ENCODE results near the gene CGREF1. TPM values are rescaled to one million over a fixed set of nuclear protein-coding genes. Genes with fewer than 3 reads are reported as not detected.

CGREF1 gene
- total RNA-seq, 1 donor from 2014 or later: not detected

DNA sequence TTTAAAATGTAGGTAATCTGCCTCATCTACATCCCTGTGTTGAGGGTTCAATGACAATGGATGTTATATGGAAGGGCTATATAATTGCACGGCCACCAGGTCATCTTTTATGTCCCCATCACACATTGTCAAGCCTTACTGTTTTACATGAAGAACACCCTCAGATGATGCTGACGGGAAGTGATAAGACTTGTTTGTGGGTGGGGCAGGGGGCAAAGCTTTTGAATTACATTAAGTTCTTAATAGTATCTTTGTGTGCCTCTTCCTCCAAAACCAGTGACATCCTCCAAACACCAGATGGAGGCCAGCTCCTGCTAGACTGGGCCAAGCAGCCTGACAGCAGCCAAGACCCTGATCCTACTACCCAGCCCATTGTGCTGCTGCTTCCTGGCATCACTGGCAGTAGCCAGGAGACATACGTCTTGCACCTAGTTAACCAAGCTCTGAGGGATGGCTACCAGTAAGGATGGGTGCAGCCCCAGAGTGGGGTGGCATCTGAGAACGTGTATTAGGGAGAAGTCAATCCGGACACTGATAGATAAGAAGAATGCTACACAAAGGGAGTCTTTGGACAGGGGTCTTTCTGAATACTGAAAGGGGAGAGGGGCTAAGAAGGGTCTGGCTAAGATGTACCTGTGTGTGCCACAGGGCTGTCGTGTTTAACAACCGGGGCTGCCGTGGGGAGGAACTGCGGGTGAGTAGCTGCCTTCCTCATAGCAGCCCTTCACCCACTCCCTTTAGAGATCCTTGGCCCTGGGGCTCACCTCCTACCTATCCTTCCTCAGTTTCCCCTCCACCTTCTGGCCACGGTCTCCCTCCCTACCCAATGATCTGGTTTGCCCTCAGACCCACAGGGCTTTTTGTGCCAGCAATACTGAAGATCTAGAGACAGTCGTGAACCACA lies 10.0 kb upstream of the CGREF1 start:
- Mint-ChIP-seq H3K27me3 (ENCODE audit: unreplicated experiment) (peaks cover 8% of the 10 kb centered on the region), H3K9me3 (ENCODE audit: unreplicated experiment) (no peaks in the 10 kb centered on the region), H3K4me1 (ENCODE audit: unreplicated experiment) (peaks cover 11% of the 10 kb centered on the region), H3K27ac (ENCODE audit: unreplicated experiment) (no peak overlapping the region), H3K4me3 (ENCODE audit: unreplicated experiment) (no peak overlapping the region), H3K36me3 (ENCODE audit: low read depth, unreplicated experiment) (peaks cover 19% of the 10 kb centered on the region)
- DNase-seq (ENCODE audit: low spot score): no peak
- TF ChIP-seq, protein P1, sequence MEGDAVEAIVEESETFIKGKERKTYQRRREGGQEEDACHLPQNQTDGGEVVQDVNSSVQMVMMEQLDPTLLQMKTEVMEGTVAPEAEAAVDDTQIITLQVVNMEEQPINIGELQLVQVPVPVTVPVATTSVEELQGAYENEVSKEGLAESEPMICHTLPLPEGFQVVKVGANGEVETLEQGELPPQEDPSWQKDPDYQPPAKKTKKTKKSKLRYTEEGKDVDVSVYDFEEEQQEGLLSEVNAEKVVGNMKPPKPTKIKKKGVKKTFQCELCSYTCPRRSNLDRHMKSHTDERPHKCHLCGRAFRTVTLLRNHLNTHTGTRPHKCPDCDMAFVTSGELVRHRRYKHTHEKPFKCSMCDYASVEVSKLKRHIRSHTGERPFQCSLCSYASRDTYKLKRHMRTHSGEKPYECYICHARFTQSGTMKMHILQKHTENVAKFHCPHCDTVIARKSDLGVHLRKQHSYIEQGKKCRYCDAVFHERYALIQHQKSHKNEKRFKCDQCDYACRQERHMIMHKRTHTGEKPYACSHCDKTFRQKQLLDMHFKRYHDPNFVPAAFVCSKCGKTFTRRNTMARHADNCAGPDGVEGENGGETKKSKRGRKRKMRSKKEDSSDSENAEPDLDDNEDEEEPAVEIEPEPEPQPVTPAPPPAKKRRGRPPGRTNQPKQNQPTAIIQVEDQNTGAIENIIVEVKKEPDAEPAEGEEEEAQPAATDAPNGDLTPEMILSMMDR (IDR thresholded peaks at IDR 0.05; ENCODE audit: unreplicated experiment): no peak

DNA sequence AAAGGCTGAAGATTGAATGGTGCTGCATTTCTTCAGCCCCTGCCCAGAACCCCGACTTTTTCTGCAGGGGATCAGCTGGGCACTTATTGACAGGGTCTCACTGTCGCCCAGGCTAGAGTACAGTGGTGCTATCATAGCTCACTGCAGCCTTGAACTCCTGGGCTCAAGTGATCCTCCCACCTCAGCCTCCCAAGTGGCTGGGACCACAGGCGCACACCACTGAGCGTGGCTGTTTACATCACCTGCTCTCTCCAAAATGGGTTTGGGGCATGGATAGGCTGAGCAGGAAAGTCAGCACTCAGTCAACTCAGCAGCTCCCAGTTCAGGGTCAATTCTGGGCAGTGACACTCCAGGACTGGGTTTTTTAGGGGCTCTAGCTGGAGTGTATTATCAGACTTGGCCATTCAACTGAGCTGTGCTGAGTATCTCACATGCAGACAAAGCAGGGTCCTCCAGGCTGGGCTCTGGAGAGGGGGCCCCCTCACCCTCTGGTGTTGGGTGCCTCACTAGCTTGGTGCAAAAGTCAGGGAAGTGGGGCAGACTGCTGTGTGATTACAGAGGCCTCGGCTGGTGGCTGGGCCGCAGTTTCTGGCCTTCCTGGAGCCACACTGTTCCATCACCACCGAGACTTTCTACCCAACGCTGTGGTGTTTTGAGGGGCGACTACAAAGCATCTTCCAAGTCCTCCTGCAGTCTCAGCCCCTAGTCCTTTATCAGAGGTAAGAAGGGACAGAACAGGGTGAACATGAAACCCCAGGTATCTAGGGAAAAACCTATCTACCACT lies 9.1 kb upstream of the CGREF1 start:
- H3K4me3 Mint-ChIP-seq (ENCODE audit: unreplicated experiment): no peak overlapping the region
- H3K27ac Mint-ChIP-seq (ENCODE audit: unreplicated experiment): no peak overlapping the region
- H3K36me3 Mint-ChIP-seq (ENCODE audit: low read depth, unreplicated experiment): peaks cover 16% of the 10 kb centered on the region
- peaks cover 9% of the 10 kb centered on the region for H3K4me1 Mint-ChIP-seq (ENCODE audit: unreplicated experiment)
- TF ChIP-seq, protein P1 (IDR thresholded peaks at IDR 0.05; ENCODE audit: unreplicated experiment): no peak
- H3K9me3 Mint-ChIP-seq (ENCODE audit: unreplicated experiment): no peaks in the 10 kb centered on the region
- no peak for DNase-seq (ENCODE audit: low spot score)
- peaks cover 8% of the 10 kb centered on the region for H3K27me3 Mint-ChIP-seq (ENCODE audit: unreplicated experiment)

DNA sequence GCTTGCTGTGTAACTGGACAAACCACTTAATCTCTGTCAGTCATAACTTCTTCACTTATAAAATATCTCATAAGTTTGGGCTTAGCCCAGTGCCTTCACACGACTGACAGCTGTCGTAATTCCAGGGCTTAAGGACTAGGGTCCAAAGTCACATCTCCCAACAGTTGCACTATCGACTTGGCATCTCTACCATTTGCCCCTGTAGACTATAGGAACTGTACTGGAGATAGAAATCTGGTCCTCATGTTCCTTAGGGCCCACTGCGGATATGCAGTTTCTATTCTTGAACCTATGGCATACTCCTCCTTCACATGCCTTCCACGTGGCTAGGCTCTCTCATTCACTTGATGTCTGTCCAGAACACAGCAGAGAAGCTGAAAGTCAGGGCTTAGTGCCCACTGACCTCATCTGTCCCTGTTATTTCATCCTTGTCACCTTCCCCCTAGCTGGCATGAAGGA lies 7.4 kb upstream of the CGREF1 start:
- Mint-ChIP-seq H3K27ac (ENCODE audit: unreplicated experiment) (no peak overlapping the region), H3K36me3 (ENCODE audit: low read depth, unreplicated experiment) (peaks cover 19% of the 10 kb centered on the region), H3K4me3 (ENCODE audit: unreplicated experiment) (no peak overlapping the region), H3K27me3 (ENCODE audit: unreplicated experiment) (peaks cover 11% of the 10 kb centered on the region), H3K9me3 (ENCODE audit: unreplicated experiment) (no peaks in the 10 kb centered on the region), H3K4me1 (ENCODE audit: unreplicated experiment) (peaks cover 7% of the 10 kb centered on the region)
- TF ChIP-seq, protein P1 (IDR thresholded peaks at IDR 0.05; ENCODE audit: unreplicated experiment): no peak
- no peak for DNase-seq (ENCODE audit: low spot score)

DNA sequence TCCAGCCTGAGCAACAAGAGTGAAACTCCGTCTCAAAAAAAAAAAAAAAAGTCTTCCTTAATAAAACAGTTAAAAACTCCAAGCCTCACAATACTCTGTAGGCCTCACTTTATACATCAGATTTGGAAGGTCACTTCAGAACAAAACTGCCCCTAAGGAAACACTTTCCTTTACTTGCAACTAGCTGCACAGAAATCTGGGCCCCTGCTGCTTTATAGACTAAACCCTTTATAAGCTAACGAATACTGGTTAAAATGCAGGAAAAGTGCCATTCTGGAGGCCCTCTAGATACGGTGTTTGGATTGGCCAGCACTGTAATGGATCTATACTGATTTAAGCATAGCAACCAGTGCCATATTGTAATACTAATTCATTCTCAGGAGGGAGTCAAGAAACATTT lies 6.2 kb upstream of the CGREF1 start:
- peaks cover 9% of the 10 kb centered on the region for H3K27me3 Mint-ChIP-seq (ENCODE audit: unreplicated experiment)
- peaks cover 14% of the 10 kb centered on the region for H3K36me3 Mint-ChIP-seq (ENCODE audit: low read depth, unreplicated experiment)
- peaks cover 8% of the 10 kb centered on the region for H3K4me1 Mint-ChIP-seq (ENCODE audit: unreplicated experiment)
- H3K9me3 Mint-ChIP-seq (ENCODE audit: unreplicated experiment): no peaks in the 10 kb centered on the region
- no peak overlapping the region for H3K27ac Mint-ChIP-seq (ENCODE audit: unreplicated experiment)
- TF ChIP-seq, protein P1 (IDR thresholded peaks at IDR 0.05; ENCODE audit: unreplicated experiment): no peak
- DNase-seq (ENCODE audit: low spot score): no peak
- no peak overlapping the region for H3K4me3 Mint-ChIP-seq (ENCODE audit: unreplicated experiment)

Data from endothelial cell (in vitro differentiated cells).